ENCODE results near the gene AMOT.

GRCh38 chrX:112784692-112785091 is 55.9 kb downstream of the AMOT start:
- no peak for TF ChIP-seq EZH2phosphoT487 (IDR thresholded peaks at IDR 0.05; ENCODE audit: borderline replicate concordance, low read depth, low read length)
- TF ChIP-seq, protein P1, sequence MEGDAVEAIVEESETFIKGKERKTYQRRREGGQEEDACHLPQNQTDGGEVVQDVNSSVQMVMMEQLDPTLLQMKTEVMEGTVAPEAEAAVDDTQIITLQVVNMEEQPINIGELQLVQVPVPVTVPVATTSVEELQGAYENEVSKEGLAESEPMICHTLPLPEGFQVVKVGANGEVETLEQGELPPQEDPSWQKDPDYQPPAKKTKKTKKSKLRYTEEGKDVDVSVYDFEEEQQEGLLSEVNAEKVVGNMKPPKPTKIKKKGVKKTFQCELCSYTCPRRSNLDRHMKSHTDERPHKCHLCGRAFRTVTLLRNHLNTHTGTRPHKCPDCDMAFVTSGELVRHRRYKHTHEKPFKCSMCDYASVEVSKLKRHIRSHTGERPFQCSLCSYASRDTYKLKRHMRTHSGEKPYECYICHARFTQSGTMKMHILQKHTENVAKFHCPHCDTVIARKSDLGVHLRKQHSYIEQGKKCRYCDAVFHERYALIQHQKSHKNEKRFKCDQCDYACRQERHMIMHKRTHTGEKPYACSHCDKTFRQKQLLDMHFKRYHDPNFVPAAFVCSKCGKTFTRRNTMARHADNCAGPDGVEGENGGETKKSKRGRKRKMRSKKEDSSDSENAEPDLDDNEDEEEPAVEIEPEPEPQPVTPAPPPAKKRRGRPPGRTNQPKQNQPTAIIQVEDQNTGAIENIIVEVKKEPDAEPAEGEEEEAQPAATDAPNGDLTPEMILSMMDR (conservative IDR thresholded peaks at IDR 0.05; ENCODE audit: low read length): no peak

Data from OCI-LY7 (cell line).